Type B pancreatic cell (in vitro differentiated cells): Measurements from ENCODE around the gene MED12L. TPM values are rescaled to one million over a fixed set of nuclear protein-coding genes. Genes with fewer than 3 reads are reported as not detected.

ENCODE experiments used
- DNase-seq: peaks from one replicate; pipeline ENCODE4 v3.0.0; 2021; ENCODE audit warnings: mixed read lengths; ENCODE audit not compliant: unreplicated experiment; ENCODE audit errors: extremely low spot score
- H3K27ac Mint-ChIP-seq: 2 replicates; pipeline ENCODE4 v1.8.0; 2021; ENCODE audit warnings: mild to moderate bottlenecking, mixed read lengths
- H3K27me3 Mint-ChIP-seq: 2 replicates; pipeline ENCODE4 v1.8.0; 2021; ENCODE audit warnings: mixed read lengths
- H3K36me3 Mint-ChIP-seq: 2 replicates; pipeline ENCODE4 v1.8.0; 2021; ENCODE audit warnings: mixed read lengths
- H3K4me1 Mint-ChIP-seq: one replicate; pipeline ENCODE4 v1.8.0; 2021; ENCODE audit warnings: mixed read lengths; ENCODE audit not compliant: unreplicated experiment
- H3K4me3 Mint-ChIP-seq: 2 replicates; pipeline ENCODE4 v1.8.0; 2021; ENCODE audit warnings: mild to moderate bottlenecking, mixed read lengths
- H3K9me3 Mint-ChIP-seq: 2 replicates; pipeline ENCODE4 v1.8.0; 2021; ENCODE audit warnings: mixed read lengths
- total RNA-seq: library from RNA; stranded (reverse); gene quantifications from 2 replicates; pipeline ENCODE4 v1.2.1, GENCODE V29; 2021; ENCODE audit warnings: low replicate concordance
- TF ChIP-seq, protein P1 (sequence below): fragments of 200-600 bp; sonication (generic); conservative IDR thresholded peaks from 2 replicates; pipeline ENCODE4 v1.5.0; 2021; ENCODE audit warnings: antibody characterized with exemption, mild to moderate bottlenecking

Gene MED12L
- total RNA-seq, 1 donor from 2014 or later, result 6.4 TPM

DNA sequence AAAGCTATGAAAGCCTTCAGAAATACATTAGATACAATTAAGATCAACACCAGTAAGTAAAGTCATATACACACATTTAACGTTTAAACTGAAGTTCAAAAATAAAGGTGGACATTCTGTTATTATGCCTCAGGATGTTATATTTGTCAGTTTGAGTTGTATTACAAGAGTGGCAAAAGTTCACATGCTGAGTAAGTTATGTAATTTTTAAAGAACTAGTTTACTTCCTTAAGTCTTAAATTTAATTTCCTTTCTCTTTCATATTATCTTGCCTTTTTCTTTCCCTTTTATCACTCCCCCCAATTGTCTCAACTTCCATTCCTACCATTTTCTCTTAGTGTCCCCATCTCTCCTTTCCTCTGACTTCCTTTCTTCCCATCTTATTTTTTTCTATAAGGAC, 236.1 kb downstream of the MED12L start:
- H3K27ac Mint-ChIP-seq, result no peak overlapping the region
- H3K27me3 Mint-ChIP-seq, result no peaks in the 10 kb centered on the region
- no peak for DNase-seq
- peaks cover 10% of the 10 kb centered on the region for H3K9me3 Mint-ChIP-seq
- no peak overlapping the region for H3K4me3 Mint-ChIP-seq
- no peaks in the 10 kb centered on the region for H3K4me1 Mint-ChIP-seq
- H3K36me3 Mint-ChIP-seq, result no peaks in the 10 kb centered on the region
- TF ChIP-seq, protein P1, sequence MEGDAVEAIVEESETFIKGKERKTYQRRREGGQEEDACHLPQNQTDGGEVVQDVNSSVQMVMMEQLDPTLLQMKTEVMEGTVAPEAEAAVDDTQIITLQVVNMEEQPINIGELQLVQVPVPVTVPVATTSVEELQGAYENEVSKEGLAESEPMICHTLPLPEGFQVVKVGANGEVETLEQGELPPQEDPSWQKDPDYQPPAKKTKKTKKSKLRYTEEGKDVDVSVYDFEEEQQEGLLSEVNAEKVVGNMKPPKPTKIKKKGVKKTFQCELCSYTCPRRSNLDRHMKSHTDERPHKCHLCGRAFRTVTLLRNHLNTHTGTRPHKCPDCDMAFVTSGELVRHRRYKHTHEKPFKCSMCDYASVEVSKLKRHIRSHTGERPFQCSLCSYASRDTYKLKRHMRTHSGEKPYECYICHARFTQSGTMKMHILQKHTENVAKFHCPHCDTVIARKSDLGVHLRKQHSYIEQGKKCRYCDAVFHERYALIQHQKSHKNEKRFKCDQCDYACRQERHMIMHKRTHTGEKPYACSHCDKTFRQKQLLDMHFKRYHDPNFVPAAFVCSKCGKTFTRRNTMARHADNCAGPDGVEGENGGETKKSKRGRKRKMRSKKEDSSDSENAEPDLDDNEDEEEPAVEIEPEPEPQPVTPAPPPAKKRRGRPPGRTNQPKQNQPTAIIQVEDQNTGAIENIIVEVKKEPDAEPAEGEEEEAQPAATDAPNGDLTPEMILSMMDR, result no peak

DNA sequence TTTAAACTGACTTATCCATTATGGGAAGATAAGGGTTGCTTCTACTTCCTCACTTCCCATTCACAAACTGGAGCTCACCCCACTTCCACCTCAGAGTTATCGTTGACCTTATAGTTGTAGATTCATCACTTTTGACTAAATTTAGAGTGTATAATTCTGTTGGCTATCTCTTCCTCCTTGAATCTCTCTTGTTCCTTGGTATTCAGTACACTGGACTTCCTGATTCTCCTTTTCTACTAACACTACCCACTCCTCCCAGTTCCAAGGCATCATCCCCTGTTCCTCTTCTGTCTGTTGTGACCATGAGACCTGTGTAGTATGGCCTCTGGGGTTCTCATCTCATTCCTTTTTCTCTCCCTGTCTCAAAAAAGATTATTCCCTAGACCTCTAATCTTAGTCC, 237.0 kb downstream of the MED12L start:
- TF ChIP-seq, protein P1, result no peak
- no peak overlapping the region for H3K4me3 Mint-ChIP-seq
- no peaks in the 10 kb centered on the region for H3K36me3 Mint-ChIP-seq
- no peaks in the 10 kb centered on the region for H3K27me3 Mint-ChIP-seq
- no peak overlapping the region for H3K27ac Mint-ChIP-seq
- no peaks in the 10 kb centered on the region for H3K4me1 Mint-ChIP-seq
- DNase-seq, result no peak
- peaks cover 10% of the 10 kb centered on the region for H3K9me3 Mint-ChIP-seq

DNA sequence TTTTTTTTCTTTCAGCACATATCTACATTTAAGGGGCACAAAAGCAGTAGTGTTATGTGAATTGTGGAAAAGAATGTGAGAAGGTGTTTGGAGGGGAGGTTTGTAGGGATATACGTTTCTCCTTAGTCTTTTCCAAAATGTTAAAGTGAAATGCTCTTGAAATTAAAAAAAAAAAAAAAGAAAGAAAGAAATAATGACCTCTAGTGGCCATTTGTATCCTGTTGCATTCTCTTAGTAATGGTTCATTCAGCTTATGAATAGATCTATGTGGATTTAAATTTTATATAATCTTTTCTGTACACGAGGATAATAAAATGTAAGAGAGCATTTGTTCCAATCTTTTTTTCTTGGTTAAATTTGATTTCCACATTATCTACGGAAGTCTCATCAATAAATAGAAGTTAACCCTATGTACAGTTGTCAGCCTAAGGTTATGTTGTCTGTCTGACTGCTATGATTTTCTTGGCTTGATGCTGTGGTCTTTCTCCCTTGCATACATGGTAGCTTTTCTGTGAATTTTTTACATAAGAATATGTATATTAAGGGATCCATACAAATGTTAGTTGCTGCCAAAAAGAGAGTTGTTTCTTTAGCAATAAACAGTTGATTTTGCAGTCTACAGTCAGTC, 242.2 kb downstream of the MED12L start:
- no peak overlapping the region for H3K4me3 Mint-ChIP-seq
- no peaks in the 10 kb centered on the region for H3K27me3 Mint-ChIP-seq
- peaks cover 7% of the 10 kb centered on the region for H3K9me3 Mint-ChIP-seq
- no peaks in the 10 kb centered on the region for H3K4me1 Mint-ChIP-seq
- no peaks in the 10 kb centered on the region for H3K36me3 Mint-ChIP-seq
- DNase-seq, result no peak
- TF ChIP-seq, protein P1, result peak; percentile 79
- no peak overlapping the region for H3K27ac Mint-ChIP-seq

DNA sequence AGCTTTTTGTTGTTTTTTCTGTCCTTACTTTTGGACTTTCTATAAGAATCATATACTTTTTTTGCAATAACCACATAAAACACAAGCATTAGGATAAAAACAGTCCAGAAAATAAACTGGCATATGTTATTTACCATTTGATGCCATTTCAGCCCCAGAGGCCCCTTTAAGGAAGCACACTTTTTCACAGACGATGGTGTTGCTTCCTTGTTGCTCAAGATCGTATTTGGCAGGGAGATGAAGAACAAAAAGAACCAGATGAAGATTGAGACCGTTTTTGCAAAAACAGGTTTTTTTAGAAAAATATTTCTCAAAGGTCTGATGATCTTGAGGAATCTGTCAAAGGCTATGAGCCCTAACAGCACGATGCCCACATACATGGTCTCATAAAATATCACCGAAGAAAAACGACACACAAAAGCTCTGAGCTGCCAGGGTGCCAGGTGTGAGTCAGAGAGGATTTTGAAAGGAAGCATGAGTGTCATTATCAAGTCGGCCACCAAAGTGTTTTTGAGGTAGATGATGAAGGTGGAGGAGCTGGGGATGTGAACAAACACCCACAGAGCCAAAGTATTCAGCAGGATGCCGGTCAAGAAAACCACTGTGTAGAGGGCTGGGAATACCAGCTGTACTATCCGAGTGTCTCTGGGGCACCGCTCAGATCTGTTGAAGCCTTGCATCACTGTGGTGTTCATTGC, 243.0 kb downstream of the MED12L start:
- H3K9me3 Mint-ChIP-seq, result no peaks in the 10 kb centered on the region
- H3K27ac Mint-ChIP-seq, result no peak overlapping the region
- H3K27me3 Mint-ChIP-seq, result no peaks in the 10 kb centered on the region
- H3K36me3 Mint-ChIP-seq, result no peaks in the 10 kb centered on the region
- H3K4me1 Mint-ChIP-seq, result no peaks in the 10 kb centered on the region
- TF ChIP-seq, protein P1, result no peak
- no peak for DNase-seq
- no peak overlapping the region for H3K4me3 Mint-ChIP-seq

DNA sequence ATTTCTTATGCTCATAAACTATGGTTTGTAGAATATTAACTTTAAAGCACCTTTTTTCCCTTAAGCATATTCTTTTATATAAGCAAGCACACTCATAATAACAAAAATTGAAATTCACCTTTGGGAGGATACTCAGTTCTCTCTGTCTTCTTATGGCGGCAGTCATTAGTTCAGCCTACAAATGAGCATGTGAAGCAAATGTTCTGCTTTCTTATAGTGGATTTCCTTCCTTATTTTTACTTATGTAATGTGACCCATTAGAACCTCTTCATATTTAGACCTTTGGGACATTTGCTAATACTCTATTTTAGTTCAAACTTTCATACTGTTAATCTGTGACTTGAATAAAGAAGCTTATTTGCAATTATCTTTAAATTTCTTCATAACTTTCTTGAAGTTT, 243.9 kb downstream of the MED12L start, which contains the start of gene P2RY13:
TSS of gene P2RY13 (minus strand) at position 187 of the 400 bp plus-strand sequence. CDS start at position 166, 21 bp downstream.
- H3K27ac Mint-ChIP-seq, result no peak within 1 kb of the TSS
- no peaks in the 10 kb centered on the region for H3K36me3 Mint-ChIP-seq
- no peak for DNase-seq
- TF ChIP-seq, protein P1, result no peak
- H3K4me1 Mint-ChIP-seq, result no peaks in the 10 kb centered on the region
- no peak within 1 kb of the TSS for H3K4me3 Mint-ChIP-seq
- no peaks in the 10 kb centered on the region for H3K9me3 Mint-ChIP-seq
- H3K27me3 Mint-ChIP-seq, result no peaks in the 10 kb centered on the region
